ENCODE results near the gene KCNJ4. TPM values are rescaled to one million over a fixed set of nuclear protein-coding genes. Genes with fewer than 3 reads are reported as not detected.
A peak's percentile ranks its signal among the peaks of the same experiment; 100 is the strongest.
"Not testable (repeated sequence)": the region's sequence is repeated elsewhere in the genome, so short reads cannot be mapped to it uniquely, and the experiment has no call there.

Gene KCNJ4
- total RNA-seq, 4 donors from 2014 or later: not detected

DNA sequence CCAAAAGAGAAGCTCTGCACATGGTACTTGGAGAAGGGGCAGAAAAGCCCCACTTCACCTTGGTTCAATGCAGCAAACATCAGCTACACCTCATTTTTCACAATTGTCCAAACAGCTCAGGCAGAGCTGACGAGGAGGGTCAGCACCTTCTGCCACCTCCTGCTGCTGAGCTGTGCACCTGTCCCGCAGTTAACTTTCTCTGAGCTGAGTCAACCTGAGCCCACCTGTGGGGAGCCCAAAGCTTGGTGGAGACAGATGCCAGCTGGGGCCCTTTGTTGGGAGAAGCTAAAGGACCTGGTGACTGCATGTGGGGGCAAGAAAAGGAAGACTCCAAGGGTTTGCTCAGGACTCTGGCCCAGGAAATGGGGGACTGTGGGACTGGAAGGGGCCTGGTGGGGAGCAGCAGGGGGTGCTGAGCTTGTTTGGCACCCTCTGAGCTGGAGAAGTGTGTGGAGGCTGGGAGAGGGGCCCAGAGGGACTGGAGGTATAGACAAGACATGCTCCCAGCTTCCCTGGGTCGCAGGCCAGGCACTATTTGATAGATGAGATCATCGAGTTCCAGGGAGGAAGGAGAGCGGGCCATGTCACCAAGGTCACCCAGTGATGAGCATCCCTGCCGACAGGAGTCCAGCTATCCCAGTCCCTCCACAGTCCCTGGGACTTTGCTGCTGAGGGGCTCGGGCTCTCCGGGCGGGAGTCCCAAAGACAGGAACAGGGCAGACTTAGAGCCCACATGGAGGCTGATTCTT, 53.5 kb downstream of the KCNJ4 start:
- no peak for ATAC-seq
- WGBS, 2 donors (ENCODE audit: low coverage in 1 of 2): 82 to 85% methylated on average over 6 to 7 of the region's 9 CpGs
- H3K27ac ChIP-seq: no peak overlapping the region

DNA sequence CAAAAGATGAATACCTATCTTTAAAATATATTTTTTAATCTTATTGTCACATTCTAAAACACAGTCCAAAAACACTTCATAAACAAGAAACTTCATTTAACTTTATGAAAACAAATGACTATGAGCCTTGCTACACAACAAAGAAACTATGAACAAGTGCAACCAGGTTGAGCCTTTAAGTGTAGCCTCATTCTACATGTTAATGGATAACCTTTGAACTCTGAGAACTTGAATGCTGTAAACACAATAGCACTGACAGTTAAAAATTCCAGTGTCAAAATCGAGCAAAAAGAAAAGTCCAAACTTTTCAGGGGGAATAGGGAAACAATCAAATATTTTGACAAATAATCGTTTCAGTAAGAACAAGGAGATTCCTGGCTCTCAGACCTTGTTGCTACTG, 54.7 kb downstream of the KCNJ4 start:
- not testable (repeated sequence) for H3K36me3 ChIP-seq, H3K9me3 ChIP-seq, H3K27ac ChIP-seq, ATAC-seq, H3K4me3 ChIP-seq
- Histone ChIP-seq H3K4me1 (peaks cover 0 to 29% (median 0%) of the 10 kb centered on the region in 3 donors), H3K27me3 (peaks cover 24% of the 10 kb centered on the region)
- WGBS, 2 donors (ENCODE audit: low coverage in 1 of 2): 25 to 51% methylated on average over 1 to 2 of the region's 2 CpGs

More for the DNA sequence above, 53.5 kb downstream of the KCNJ4 start:
- no peaks in the 10 kb centered on the region for H3K9me3 ChIP-seq
- peaks cover 0 to 17% (median 0%) of the 10 kb centered on the region in 3 donors for H3K4me1 ChIP-seq
- H3K4me3 ChIP-seq: no peak overlapping the region
- no peaks in the 10 kb centered on the region for H3K36me3 ChIP-seq
- H3K27me3 ChIP-seq: peaks cover 24% of the 10 kb centered on the region
- TF ChIP-seq EP300 (IDR thresholded peaks at IDR 0.05): no peak
- no peak for TF ChIP-seq POLR2AphosphoS5 (IDR thresholded peaks at IDR 0.05)
- TF ChIP-seq, protein P1, sequence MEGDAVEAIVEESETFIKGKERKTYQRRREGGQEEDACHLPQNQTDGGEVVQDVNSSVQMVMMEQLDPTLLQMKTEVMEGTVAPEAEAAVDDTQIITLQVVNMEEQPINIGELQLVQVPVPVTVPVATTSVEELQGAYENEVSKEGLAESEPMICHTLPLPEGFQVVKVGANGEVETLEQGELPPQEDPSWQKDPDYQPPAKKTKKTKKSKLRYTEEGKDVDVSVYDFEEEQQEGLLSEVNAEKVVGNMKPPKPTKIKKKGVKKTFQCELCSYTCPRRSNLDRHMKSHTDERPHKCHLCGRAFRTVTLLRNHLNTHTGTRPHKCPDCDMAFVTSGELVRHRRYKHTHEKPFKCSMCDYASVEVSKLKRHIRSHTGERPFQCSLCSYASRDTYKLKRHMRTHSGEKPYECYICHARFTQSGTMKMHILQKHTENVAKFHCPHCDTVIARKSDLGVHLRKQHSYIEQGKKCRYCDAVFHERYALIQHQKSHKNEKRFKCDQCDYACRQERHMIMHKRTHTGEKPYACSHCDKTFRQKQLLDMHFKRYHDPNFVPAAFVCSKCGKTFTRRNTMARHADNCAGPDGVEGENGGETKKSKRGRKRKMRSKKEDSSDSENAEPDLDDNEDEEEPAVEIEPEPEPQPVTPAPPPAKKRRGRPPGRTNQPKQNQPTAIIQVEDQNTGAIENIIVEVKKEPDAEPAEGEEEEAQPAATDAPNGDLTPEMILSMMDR (IDR thresholded peaks at IDR 0.05): no peak
- TF ChIP-seq POLR2A (IDR thresholded peaks at IDR 0.05): no peak

DNA sequence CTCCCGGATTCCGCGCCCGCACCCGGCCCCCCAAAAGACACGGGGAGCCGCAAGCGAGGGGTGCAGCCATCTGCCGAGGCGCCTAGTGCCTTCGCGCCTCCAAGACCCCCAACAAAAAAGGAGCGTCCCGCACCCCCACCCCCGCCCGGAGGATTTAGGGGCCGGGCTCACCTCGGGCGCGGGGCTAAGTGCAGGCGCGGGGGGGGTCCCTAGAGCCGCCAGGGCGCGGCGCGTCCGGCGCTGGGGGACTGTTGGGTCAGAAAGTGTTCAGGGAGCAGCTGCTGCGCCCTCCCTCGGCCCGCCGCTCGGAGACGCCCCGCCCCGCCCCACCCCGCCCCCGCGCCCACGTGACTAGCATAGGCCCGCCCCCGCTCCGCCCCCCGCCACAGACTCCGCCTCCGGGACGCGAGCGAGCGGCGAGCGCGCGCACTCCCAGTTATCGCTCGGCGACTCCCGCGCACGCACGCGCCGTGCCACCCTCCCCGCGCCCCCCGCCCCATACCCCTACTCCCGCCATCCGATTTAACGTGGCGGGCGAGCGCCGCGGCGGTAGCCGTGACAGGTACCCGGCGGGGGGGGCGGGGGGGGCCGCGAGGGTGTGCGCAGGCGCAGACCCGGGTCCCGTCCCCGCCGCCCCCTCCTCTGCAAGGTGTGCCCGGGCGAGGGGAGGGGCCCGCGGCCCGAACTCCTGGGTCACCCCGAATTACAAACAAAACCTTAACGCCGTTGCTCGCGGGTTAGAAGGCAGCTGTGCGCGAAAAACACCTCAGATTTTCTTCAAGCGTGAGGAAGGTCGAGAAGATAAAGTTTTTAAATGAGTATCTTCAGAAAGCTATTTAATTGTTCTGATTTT, 56.2 kb downstream of the KCNJ4 start:
- H3K4me3 ChIP-seq: peak overlapping the region; percentile 86 to 88
- H3K27ac ChIP-seq: peak overlapping the region; percentile 90 to 98 (median 94)
- H3K27me3 ChIP-seq: peaks cover 24% of the 10 kb centered on the region
- H3K9me3 ChIP-seq: no peaks in the 10 kb centered on the region
- H3K36me3 ChIP-seq: no peaks in the 10 kb centered on the region
- peaks cover 0 to 40% (median 0%) of the 10 kb centered on the region in 3 donors for H3K4me1 ChIP-seq
- ATAC-seq: peak; percentile 89
- TF ChIP-seq, protein P1 (IDR thresholded peaks at IDR 0.05): no peak
- TF ChIP-seq POLR2AphosphoS5 (IDR thresholded peaks at IDR 0.05) (peak; percentile 61), POLR2A (IDR thresholded peaks at IDR 0.05) (peak; percentile 75 to 79), EP300 (IDR thresholded peaks at IDR 0.05) (no peak)
- WGBS, 2 donors (ENCODE audit: low coverage in 1 of 2): 0 to 2% methylated on average over 2 to 9 of the region's 102 CpGs

DNA sequence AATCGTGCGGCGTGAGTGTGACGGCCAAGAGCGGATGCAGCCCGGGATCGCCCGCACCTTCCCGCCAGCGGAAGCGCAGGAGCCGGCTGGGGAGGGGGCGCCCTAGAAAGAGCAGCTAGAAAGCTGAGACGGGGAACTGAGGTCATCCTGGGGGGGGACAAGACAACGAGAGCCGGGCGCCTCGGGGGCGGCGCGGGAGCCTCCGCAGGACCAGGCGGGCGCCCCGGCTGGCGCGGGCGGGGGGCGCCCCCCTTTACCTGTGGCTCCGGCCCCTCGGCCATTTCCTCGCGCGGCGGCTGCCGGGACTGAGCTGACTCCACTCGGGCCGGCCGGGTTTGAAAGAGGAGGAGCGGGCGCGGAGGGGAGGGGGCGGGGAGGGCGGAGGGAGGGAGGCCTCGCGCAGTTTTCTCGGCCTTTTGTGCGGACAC, 56.8 kb downstream of the KCNJ4 start:
- H3K36me3 ChIP-seq, H3K9me3 ChIP-seq: not testable (repeated sequence)
- Histone ChIP-seq H3K27ac (peak overlapping the region; percentile 90 to 98 (median 94)), H3K4me3 (peak overlapping the region; percentile 86 to 88), H3K27me3 (peaks cover 24% of the 10 kb centered on the region), H3K4me1 (peaks cover 0 to 44% (median 0%) of the 10 kb centered on the region in 3 donors)
- WGBS, 2 donors (ENCODE audit: low coverage in 1 of 2): no CpG with 5 or more reads among the region's 48 CpGs
- ATAC-seq: peak; percentile 74

DNA sequence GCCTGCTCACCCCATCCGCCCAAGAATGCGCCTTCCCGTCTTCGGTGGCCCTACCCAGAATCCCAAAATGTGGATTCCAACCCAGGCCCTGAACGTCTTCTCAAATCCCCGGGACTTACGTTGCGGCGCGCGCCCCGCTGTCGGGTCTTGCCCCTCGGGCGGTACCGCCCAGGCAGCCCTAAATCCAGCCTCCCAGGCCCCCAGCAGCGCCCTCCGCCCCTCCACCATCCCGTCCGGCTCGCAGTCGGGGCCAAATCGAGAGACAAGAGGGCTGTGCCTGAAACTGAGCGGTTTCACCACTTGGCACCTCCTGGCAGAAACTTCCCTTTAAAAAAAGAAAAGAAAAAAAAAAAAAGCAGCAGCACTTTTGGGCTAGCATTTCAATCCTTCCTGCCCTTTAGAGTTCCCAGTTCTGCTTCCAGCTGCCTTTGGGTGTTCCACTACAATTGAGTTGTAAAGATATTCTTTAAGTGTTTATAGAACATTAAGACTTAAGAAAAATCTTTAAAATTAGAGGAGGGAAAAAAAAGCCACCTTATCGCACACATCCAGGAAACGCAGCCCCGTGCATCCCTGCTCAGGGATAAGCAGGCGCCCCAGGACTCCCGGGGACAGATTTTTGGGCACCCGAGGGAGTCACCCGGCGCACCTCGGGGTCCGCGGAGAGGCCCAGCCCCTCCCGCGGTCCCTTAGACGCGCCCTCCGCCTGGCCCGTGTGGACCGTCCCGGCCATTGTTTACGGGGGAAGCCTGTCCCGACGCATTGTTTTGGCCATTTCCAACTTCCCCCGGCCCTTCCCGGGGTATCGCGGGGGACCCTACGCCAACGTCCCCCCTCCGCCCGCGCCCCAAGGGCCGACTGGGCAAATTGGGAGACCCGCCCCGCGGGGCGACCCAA, 57.6 kb downstream of the KCNJ4 start:
- Histone ChIP-seq H3K36me3 (no peaks in the 10 kb centered on the region), H3K27ac (peak overlapping the region; percentile 90 to 98 (median 94)), H3K4me1 (peaks cover 0 to 49% (median 0%) of the 10 kb centered on the region in 3 donors), H3K27me3 (peaks cover 24% of the 10 kb centered on the region), H3K9me3 (no peaks in the 10 kb centered on the region), H3K4me3 (peak overlapping the region; percentile 86 to 88)
- WGBS, 2 donors (ENCODE audit: low coverage in 1 of 2): 0 to 11% methylated on average over 8 to 13 of the region's 60 CpGs
- TF ChIP-seq, protein P1 (IDR thresholded peaks at IDR 0.05): no peak
- no peak for TF ChIP-seq EP300 (IDR thresholded peaks at IDR 0.05)
- TF ChIP-seq POLR2AphosphoS5 (IDR thresholded peaks at IDR 0.05): no peak
- no peak for TF ChIP-seq POLR2A (IDR thresholded peaks at IDR 0.05)
- peak; percentile 46 for ATAC-seq

DNA sequence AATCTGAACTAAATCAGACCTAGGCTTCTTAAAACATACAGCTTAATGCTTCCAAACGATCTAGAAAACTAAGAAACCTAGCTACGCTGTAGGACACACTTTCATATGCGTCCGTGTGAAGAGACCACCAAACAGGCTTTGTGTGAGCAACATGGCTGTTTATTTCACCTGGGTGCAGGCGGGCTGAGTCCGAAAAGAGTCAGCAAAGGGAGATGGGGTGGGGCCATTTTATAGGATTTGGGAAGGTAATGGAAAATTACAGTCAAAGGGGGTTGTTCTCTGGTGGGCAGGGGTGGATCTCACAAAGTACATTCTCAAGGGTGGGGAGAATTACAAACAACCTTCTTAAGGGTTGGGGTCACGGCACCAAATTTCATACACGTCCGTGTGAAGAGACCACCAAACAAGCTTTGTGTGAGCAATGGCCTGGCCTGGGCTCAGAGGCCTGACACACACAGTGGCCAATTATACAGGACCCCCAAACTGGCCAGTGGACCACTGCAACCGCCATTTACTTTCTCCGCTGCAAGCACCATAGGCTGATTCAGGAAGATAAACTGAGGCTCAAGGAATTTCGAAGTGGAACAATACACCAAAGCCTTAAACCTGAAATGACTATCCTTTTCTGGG, 58.4 kb downstream of the KCNJ4 start:
- not testable (repeated sequence) for H3K9me3 ChIP-seq, H3K36me3 ChIP-seq, ATAC-seq
- WGBS, 2 donors (ENCODE audit: low coverage in 1 of 2): 75 to 84% methylated on average over 2 to 10 of the region's 12 CpGs
- Histone ChIP-seq H3K4me3 (peak overlapping the region; percentile 86 to 88), H3K27ac (peak overlapping the region; percentile 81 to 98 (median 91)), H3K4me1 (peaks cover 0 to 49% (median 0%) of the 10 kb centered on the region in 3 donors), H3K27me3 (peaks cover 16% of the 10 kb centered on the region)

DNA sequence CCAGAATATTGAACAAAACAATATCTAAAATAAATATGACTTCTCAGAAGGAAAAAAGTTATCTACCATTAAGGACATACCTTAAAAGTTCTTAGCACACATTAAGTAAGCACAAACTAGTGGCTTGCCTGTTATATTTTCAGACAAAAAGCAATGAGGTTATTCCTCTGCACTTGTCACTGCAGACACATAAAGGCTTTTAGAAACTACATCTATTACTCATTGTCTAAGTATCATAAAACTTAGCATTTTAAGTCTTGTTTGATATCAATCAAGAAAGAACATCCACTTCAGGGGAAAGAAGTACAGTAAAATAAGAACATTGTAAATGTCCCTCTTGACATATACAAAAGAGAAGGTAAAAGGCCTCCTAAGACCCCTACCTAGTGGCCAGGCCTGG, 59.1 kb downstream of the KCNJ4 start:
- H3K27me3 ChIP-seq, H3K9me3 ChIP-seq, H3K4me3 ChIP-seq, H3K36me3 ChIP-seq, ATAC-seq: not testable (repeated sequence)
- Histone ChIP-seq H3K4me1 (peaks cover 0 to 49% (median 0%) of the 10 kb centered on the region in 3 donors), H3K27ac (peak overlapping the region; percentile 23 to 98 (median 86))
